ENCODE results near the gene RAB38.

RAB38 gene

DNA sequence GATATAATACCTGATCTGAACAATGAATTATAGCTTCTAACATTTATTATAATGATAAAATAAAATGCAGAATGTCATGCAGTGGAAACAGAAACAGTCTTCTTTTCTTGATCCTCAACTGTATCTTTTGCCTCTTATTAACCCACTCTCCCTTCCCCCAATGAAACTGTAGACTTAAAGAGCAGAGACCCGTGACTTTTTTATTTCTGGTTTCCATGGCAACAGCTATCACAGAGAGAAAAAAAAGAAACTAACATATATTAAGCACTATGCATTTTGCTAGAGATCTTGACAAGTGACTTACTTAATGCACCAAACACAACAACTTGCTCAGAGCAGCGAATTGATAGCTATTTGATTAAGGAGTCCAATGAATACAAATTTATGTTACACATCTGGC, 69.3 kb downstream of the RAB38 start:
- Histone ChIP-seq H3K9me3 (no peaks in the 10 kb centered on the region), H3K4me3 (ENCODE audit: low read depth in 1 of 2, low read length in 1 of 2) (no peak overlapping the region), H3K27ac (no peak overlapping the region), H3K36me3 (no peaks in the 10 kb centered on the region), H3K4me1 (ENCODE audit: control insufficient read depth in 1 of 2, insufficient read depth in 1 of 2, low read depth in 1 of 2, low read length in 1 of 2) (no peaks in the 10 kb centered on the region), H3K27me3 (no peaks in the 10 kb centered on the region)
- TF ChIP-seq, protein P1, sequence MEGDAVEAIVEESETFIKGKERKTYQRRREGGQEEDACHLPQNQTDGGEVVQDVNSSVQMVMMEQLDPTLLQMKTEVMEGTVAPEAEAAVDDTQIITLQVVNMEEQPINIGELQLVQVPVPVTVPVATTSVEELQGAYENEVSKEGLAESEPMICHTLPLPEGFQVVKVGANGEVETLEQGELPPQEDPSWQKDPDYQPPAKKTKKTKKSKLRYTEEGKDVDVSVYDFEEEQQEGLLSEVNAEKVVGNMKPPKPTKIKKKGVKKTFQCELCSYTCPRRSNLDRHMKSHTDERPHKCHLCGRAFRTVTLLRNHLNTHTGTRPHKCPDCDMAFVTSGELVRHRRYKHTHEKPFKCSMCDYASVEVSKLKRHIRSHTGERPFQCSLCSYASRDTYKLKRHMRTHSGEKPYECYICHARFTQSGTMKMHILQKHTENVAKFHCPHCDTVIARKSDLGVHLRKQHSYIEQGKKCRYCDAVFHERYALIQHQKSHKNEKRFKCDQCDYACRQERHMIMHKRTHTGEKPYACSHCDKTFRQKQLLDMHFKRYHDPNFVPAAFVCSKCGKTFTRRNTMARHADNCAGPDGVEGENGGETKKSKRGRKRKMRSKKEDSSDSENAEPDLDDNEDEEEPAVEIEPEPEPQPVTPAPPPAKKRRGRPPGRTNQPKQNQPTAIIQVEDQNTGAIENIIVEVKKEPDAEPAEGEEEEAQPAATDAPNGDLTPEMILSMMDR (IDR thresholded peaks at IDR 0.05): no peak

DNA sequence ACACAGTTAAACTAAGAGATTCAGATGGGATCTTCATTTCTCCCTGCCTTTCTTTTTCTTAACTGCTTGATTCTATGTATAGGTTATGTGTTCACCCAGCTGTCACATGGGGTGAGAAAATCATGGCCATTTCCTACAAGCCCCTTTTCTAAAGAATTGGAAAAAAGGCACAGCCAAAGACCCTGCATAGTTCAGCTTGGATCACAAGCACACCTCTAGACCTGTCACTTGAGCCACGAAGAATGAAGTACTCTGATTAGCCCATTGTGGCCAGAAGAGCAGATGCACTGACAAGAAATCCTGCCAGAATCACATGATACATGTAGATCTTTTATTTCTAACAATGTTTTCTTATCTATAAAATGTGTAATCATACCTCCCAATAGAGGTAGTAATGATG, 69.7 kb downstream of the RAB38 start:
- H3K27me3 ChIP-seq: no peaks in the 10 kb centered on the region

DNA sequence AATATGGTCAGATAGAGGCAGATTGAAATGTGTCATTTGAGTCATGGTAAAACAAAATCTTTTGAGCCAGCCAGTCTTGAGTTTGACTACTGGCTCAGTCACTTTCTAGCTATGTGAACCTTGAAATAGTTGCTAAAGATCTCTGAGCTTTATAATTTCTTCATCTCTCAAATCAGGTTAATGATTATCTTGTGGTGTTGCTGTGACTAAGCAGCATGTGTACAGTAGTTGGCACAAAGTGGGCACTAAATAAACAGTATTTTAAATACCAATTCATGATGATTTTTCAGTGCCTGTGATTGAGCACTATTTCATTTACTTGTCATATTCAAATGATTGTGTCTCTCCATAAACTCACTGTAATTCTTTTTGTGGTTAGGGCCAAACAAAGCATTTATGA, 70.8 kb downstream of the RAB38 start:
- H3K4me3 ChIP-seq (ENCODE audit: low read depth in 1 of 2, low read length in 1 of 2): no peak overlapping the region
- H3K4me1 ChIP-seq (ENCODE audit: control insufficient read depth in 1 of 2, insufficient read depth in 1 of 2, low read depth in 1 of 2, low read length in 1 of 2): no peaks in the 10 kb centered on the region
- H3K27ac ChIP-seq: no peak overlapping the region
- TF ChIP-seq, protein P1 (IDR thresholded peaks at IDR 0.05): no peak
- no peaks in the 10 kb centered on the region for H3K36me3 ChIP-seq
- no peaks in the 10 kb centered on the region for H3K27me3 ChIP-seq
- no peaks in the 10 kb centered on the region for H3K9me3 ChIP-seq

More for the DNA sequence above, 69.7 kb downstream of the RAB38 start:
- no peak overlapping the region for H3K4me3 ChIP-seq (ENCODE audit: low read depth in 1 of 2, low read length in 1 of 2)
- TF ChIP-seq, protein P1 (IDR thresholded peaks at IDR 0.05): no peak
- H3K27ac ChIP-seq: no peak overlapping the region
- H3K9me3 ChIP-seq: no peaks in the 10 kb centered on the region
- H3K36me3 ChIP-seq: no peaks in the 10 kb centered on the region
- no peaks in the 10 kb centered on the region for H3K4me1 ChIP-seq (ENCODE audit: control insufficient read depth in 1 of 2, insufficient read depth in 1 of 2, low read depth in 1 of 2, low read length in 1 of 2)

DNA sequence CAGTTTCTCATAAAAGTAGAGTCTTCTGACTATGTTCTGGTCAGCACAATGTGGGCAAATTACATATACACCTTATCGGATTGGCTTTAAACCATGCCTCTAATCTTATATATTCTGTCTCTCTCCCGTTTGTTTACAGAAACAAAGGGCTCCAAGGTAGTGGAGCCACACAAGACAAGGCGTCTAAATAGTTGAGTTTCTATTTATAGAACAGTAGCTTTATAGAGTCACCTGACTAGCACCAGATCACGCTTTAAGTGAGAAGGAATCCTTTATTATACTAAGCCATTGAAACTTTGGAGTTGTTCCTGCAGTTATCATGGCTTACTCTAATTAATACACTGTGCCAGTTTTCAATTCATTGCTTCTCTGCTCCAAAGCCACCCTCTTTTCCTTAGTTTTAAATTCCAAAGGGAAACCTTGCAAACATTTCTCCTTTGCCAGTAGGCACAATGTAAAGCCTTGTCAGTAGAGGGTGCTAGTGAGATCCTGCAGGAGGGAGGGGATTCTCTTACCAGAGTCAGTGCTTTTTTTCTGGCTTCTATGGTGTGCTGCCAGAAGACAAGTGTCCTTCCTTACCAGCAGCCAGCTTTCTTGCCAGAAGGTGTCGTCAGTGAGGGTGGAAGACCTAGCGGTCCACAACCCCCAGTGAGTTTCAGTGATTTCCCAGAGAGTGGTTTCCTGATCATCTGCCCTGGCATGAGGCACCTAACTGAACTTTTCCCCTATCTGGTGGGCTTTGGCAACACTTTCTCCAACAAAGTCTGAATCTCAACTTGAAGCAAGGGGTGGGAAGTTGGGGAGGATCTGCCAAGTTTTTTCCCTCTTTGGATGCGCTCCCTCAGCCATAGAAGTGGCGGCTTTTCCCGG, 71.7 kb downstream of the RAB38 start:
- no peaks in the 10 kb centered on the region for H3K9me3 ChIP-seq
- H3K27ac ChIP-seq: no peak overlapping the region
- no peaks in the 10 kb centered on the region for H3K27me3 ChIP-seq
- no peaks in the 10 kb centered on the region for H3K4me1 ChIP-seq (ENCODE audit: control insufficient read depth in 1 of 2, insufficient read depth in 1 of 2, low read depth in 1 of 2, low read length in 1 of 2)
- no peak overlapping the region for H3K4me3 ChIP-seq (ENCODE audit: low read depth in 1 of 2, low read length in 1 of 2)
- TF ChIP-seq, protein P1 (IDR thresholded peaks at IDR 0.05): no peak
- no peaks in the 10 kb centered on the region for H3K36me3 ChIP-seq

DNA sequence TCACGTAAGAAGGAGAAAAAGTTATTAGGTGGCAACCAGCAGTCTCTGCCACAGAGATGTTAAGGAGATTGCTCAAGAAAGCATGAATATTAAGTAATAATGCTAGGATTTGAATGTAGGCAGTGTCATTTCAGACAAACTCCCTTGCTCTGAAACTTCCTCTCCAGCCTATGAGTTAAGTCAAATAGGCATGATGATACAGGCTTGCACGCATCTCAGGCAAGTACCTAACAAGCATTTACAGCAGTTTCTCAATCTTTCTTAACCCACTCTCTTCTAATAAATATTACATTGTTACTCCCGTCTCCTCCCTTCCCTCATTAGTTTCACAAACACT, 72.7 kb downstream of the RAB38 start:
- no peaks in the 10 kb centered on the region for H3K27me3 ChIP-seq
- H3K4me1 ChIP-seq (ENCODE audit: control insufficient read depth in 1 of 2, insufficient read depth in 1 of 2, low read depth in 1 of 2, low read length in 1 of 2): no peaks in the 10 kb centered on the region
- TF ChIP-seq, protein P1 (IDR thresholded peaks at IDR 0.05): no peak
- no peaks in the 10 kb centered on the region for H3K9me3 ChIP-seq
- H3K4me3 ChIP-seq (ENCODE audit: low read depth in 1 of 2, low read length in 1 of 2): no peak overlapping the region
- no peaks in the 10 kb centered on the region for H3K36me3 ChIP-seq
- no peak overlapping the region for H3K27ac ChIP-seq

Measured in neutrophil (primary cell).